ENCODE data around the gene BACH2.

- TF ChIP-seq SIN3A (IDR thresholded peaks at IDR 0.05; ENCODE audit: borderline replicate concordance, insufficient read depth, low read length) (no peak), REST (IDR thresholded peaks at IDR 0.05; ENCODE audit: insufficient read depth in 1 of 2, low read depth in 2 of 2, low read length in 2 of 2) (no peak)
Observed at GRCh38 chr6:90302320-90302719, 5.7 kb upstream of the BACH2 start.

All from PFSK-1 (cell line).